Mesodermal cell (in vitro differentiated cells): Measurements from ENCODE around the gene ABHD4.

Experiments used
- H3K27ac ChIP-seq: 2 replicates; pipeline ENCODE4 v1.7.0; 2013; ENCODE audit warnings: mild to moderate bottlenecking, low read depth, low read length, moderate library complexity; ENCODE audit not compliant: severe bottlenecking
- H3K36me3 ChIP-seq: 2 replicates; pipeline ENCODE4 v1.7.1; 2013; ENCODE audit warnings: mild to moderate bottlenecking, low read length, moderate library complexity; ENCODE audit not compliant: control insufficient read depth, insufficient read depth
- H3K4me1 ChIP-seq: one replicate; pipeline ENCODE4 v1.7.1; 2013; ENCODE audit warnings: mild to moderate bottlenecking, low read length; ENCODE audit not compliant: insufficient read depth, control insufficient read depth, poor library complexity, severe bottlenecking
- H3K4me3 ChIP-seq: 2 replicates; pipeline ENCODE4 v1.7.0; 2013; ENCODE audit warnings: low read length, control low read depth, mild to moderate bottlenecking; ENCODE audit not compliant: insufficient read depth, poor library complexity, severe bottlenecking; ENCODE audit errors: extremely low read depth
- H3K9me3 ChIP-seq: 2 replicates; pipeline ENCODE4 v1.7.1; 2013; ENCODE audit warnings: mild to moderate bottlenecking, low read length, moderate library complexity; ENCODE audit not compliant: control insufficient read depth
- WGBS, 2 experiments: methylation state at CpG; one replicate each; pipeline ENCODE4 v1.1.5; 2013; ENCODE audit warnings: missing lambda C conversion rate in 2 of 2; ENCODE audit not compliant: insufficient coverage in 2 of 2; 5-methylcytosine and 5-hydroxymethylcytosine counted together

The ABHD4 gene

GRCh38 chr14:22555384-22556011 lies 42.6 kb upstream of the ABHD4 start:
- H3K27ac ChIP-seq = no peak overlapping the region
- peaks cover 42% of the 10 kb centered on the region for H3K4me1 ChIP-seq
- H3K9me3 ChIP-seq = no peaks in the 10 kb centered on the region
- H3K4me3 ChIP-seq = no peak overlapping the region
- no peaks in the 10 kb centered on the region for H3K36me3 ChIP-seq
- 98 to 100% methylated on average over 3 of the region's 4 CpGs for WGBS, 2 experiments

GRCh38 chr14:22556021-22556989 lies 41.8 kb upstream of the ABHD4 start:
- peaks cover 41% of the 10 kb centered on the region for H3K4me1 ChIP-seq
- no peaks in the 10 kb centered on the region for H3K9me3 ChIP-seq
- H3K4me3 ChIP-seq = no peak overlapping the region
- 86 to 89% methylated on average over 21 to 24 of the region's 28 CpGs for WGBS, 2 experiments
- H3K27ac ChIP-seq = no peak overlapping the region
- H3K36me3 ChIP-seq = no peaks in the 10 kb centered on the region

- peak overlapping the region; percentile 70 for H3K27ac ChIP-seq
- peaks cover 2% of the 10 kb centered on the region for H3K36me3 ChIP-seq
- H3K9me3 ChIP-seq = no peaks in the 10 kb centered on the region
- peak overlapping the region; percentile 3 for H3K4me3 ChIP-seq
- H3K4me1 ChIP-seq = peaks cover 41% of the 10 kb centered on the region
- 18 to 27% methylated on average over 18 to 21 of the region's 28 CpGs for WGBS, 2 experiments
Observed at GRCh38 chr14:22556990-22557623, 41.0 kb upstream of the ABHD4 start.

- H3K4me3 ChIP-seq = no peak overlapping the region
- H3K4me1 ChIP-seq = peaks cover 43% of the 10 kb centered on the region
- H3K27ac ChIP-seq = no peak overlapping the region
- peaks cover 9% of the 10 kb centered on the region for H3K36me3 ChIP-seq
- WGBS, 2 experiments = no CpG with 5 or more reads among the region's 1 CpG
- no peaks in the 10 kb centered on the region for H3K9me3 ChIP-seq
Observed at GRCh38 chr14:22557846-22558220, 40.3 kb upstream of the ABHD4 start.

GRCh38 chr14:22558221-22558913 lies 39.7 kb upstream of the ABHD4 start:
- WGBS, 2 experiments = 90 to 94% methylated on average over 20 to 22 of the region's 25 CpGs
- H3K36me3 ChIP-seq = peaks cover 13% of the 10 kb centered on the region
- H3K9me3 ChIP-seq = no peaks in the 10 kb centered on the region
- no peak overlapping the region for H3K4me3 ChIP-seq
- no peak overlapping the region for H3K27ac ChIP-seq
- peaks cover 43% of the 10 kb centered on the region for H3K4me1 ChIP-seq

GRCh38 chr14:22559041-22559440 lies 39.1 kb upstream of the ABHD4 start:
- Histone ChIP-seq H3K36me3 (peaks cover 20% of the 10 kb centered on the region), H3K27ac (peak overlapping the region; percentile 19), H3K4me3 (no peak overlapping the region), H3K9me3 (no peaks in the 10 kb centered on the region), H3K4me1 (peaks cover 43% of the 10 kb centered on the region)
- 86 to 90% methylated on average over 1 of the region's 1 CpG for WGBS, 2 experiments

- Histone ChIP-seq H3K36me3 (peaks cover 37% of the 10 kb centered on the region), H3K4me1 (peaks cover 47% of the 10 kb centered on the region), H3K4me3 (no peak overlapping the region), H3K9me3 (no peaks in the 10 kb centered on the region), H3K27ac (no peak overlapping the region)
- WGBS, 2 experiments = 66 to 76% methylated on average over 8 to 11 of the region's 13 CpGs
Observed at GRCh38 chr14:22560662-22561365, 37.3 kb upstream of the ABHD4 start.

- H3K36me3 ChIP-seq = peaks cover 42% of the 10 kb centered on the region
- H3K9me3 ChIP-seq = no peaks in the 10 kb centered on the region
- no peak overlapping the region for H3K4me3 ChIP-seq
- peaks cover 42% of the 10 kb centered on the region for H3K4me1 ChIP-seq
- H3K27ac ChIP-seq = peak overlapping the region; percentile 46
- 80 to 100% methylated on average over 1 to 2 of the region's 3 CpGs for WGBS, 2 experiments
Observed at GRCh38 chr14:22561366-22561660, 36.8 kb upstream of the ABHD4 start.

GRCh38 chr14:22561661-22562579 lies 36.2 kb upstream of the ABHD4 start:
- H3K36me3 ChIP-seq = peaks cover 47% of the 10 kb centered on the region
- no peak overlapping the region for H3K4me3 ChIP-seq
- peak overlapping the region; percentile 46 for H3K27ac ChIP-seq
- H3K4me1 ChIP-seq = peaks cover 36% of the 10 kb centered on the region
- H3K9me3 ChIP-seq = no peaks in the 10 kb centered on the region
- 80 to 92% methylated on average over 7 to 9 of the region's 11 CpGs for WGBS, 2 experiments
